ENCODE results near the gene ELMO1.
"Not testable (repeated sequence)": the region's sequence is repeated elsewhere in the genome, so short reads cannot be mapped to it uniquely, and the experiment has no call there.

The ELMO1 gene

DNA sequence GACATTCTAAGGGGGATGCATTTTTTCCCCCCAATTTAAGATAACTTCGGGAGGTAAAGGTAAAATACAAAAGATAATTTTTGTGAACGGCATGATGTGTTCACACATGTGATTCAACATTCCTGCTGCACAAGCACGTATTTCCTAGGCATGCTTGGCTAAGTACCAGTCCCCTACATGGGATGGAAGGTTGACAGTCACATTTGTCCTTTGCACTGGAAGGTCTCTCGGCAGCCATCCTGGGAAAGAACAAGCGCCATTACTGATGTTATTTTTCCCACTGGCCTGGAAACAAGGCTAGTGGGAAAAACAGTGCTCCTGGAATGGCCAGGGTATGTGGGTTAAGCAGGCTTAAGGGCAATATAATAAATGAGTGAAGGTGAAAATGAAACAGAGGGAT, 448.2 kb downstream of the ELMO1 start:
- no peak for DNase-seq

DNA sequence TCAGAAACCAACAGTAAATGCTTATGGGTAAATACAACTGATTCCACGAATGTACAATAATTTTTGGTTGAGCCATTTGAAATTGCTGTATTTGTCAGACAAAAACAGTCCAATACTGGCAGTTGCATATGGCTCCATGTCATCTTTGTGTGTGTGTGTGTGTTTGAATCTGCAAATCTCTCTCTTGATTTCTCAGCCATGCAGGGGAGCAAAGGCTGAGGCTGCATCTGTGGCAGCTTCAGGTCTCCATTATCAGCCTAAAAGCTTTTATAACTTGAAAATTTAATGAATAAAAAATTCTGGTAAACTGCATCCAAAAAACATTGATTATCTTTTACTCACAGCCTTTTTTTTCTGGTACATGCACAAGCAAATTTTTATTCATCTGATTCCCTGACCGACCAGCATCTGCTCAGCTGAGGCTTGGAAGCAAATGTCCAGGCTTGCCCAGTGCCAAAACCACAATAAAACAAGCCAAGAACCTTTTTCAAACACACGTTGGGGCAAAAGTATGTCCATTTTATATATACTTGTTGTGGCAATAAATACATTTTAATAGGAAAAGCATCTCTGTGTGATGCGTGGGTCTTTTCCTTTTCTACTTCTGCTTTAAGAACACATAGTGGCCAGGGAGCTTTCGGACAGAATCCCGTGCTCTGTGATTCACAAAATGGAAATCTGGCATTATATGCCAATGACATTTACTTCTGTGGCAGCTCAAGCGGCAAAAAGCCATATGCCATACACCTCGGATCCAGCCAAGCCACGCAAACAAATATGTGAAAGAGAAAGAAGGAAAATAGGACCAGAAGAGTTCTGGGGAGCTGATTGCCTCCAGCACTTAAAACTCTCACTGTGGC, 448.8 kb downstream of the ELMO1 start:
- no peak for DNase-seq

DNA sequence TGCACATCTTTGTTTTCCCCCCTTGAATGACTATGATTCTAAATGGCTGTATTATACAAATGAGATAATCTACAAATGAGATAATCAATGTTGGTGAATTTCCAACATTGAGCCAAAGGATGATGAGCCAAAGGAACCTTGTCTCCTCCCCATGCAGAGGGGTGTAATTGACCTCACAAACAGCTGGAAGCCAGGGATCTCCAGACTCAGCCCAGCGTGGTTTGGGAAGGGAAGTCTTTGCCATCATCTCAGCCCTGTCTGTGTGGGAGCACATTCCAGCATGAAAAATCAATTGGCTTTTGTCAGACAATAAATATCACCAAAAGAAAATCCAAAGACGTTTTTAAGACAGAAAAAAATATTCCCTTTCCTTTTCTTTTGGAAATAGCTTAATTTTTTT, 452.9 kb downstream of the ELMO1 start:
- DNase-seq = no peak

DNA sequence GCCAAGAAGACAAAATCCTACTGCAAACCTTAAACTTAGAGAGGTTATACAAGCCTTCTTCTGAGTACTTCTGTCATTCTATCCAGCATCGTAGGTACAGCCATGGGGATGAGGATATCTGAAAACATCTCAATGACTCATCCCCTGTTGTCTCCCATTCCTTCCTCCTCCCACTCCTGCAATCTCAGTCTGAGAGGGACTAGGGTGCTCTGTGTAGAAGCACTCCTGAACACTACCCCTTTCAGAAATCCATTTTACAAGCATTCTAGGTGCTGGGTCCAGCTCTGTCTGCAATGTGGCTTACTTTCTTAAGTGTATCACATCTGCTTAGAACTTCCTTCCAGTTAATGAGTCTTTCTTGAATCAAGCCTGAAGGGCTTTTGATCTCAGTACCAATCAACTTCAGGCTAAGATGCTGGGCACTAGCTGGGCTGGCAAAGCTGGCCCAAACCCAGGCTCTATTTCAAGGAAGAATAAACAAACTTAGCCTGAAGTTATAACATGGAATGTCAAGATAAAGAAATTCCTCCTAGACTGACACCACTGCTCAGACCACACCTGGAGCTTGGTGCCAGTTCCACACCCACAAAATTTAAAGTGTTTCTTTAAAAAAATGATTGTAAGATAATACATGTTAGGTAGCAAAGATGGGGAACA, 454.1 kb downstream of the ELMO1 start:
- no peak for DNase-seq

DNA sequence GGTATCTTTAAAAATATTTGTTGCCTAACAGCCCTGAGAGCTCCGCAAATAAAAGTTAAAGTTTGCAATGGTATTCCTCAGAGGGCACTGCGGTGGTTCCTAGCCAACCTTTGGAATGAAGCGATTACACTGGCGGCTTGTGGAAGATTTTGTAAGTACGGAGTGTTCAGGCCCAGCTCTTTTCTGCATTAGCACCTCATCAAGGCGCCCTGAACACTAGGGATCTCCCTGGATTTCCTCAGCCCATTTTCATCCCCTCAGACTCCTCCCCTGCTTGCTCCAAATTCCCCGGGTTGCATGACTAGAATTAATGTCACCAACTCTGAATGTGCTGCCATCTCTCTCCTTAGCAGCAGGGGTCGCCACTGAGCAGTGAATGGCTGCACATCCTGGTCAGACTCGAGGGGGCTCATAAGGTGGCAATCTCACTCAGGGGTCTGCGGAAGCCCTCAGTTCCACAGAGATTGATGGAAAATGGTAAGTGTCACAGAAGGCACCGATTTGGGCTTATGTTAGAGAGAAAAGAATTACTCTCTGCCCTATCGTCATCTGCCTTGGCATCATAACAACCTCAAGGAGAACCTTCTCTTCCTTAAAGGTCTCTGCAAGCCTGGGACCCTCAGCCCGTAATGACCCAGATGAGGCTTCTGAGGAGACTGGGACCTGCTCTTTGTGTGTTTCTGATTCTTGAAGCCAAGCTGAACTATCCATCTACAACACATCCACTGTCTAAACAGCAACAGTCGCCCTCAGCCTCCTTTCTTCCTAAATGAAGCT, 461.5 kb downstream of the ELMO1 start:
- DNase-seq = peak; percentile 55

DNA sequence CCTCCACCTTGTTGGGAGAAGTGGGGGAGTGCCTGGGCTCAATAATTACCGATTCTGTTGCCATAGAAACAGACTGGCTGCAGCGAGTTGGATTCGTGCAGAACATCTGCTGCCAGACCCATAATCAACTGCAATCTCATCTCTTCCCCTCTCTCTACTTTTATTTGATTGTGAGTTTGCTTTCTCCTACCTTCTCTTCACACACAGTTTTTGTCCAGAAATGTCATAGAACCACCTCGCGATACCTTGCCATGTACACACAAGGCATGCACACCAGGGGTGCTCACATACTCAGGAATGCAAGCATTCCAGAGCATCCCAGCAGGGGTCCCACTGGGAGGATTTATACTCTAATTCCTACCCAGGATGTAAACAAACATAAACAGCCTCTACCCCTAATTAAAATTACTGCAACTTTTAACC, 462.1 kb downstream of the ELMO1 start:
- peak; percentile 26 for DNase-seq

DNA sequence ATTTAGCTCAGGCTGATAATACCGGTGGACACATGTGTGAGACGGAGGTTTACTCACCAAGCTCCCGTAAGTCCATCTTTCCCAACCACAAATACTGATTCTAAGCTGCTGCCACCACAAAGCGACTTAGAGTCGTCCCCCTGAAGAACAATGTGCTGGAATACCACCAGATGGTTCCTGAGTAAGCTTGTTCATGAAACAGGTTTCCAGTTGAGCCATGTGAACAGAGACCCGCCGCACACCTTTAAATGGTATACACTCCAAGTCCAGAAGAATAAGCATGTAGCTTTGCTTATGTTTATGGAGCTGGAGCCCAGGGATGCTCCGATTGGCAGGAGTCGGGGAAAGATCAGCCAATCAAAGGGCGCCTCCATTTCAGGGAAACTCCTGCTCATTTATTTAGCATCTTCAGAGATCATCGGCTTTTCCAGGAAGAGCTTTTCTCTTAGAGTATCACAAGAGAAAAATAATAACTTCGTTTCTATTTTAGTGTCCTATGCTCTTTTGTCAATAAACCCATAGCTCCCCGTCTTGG, 462.7 kb downstream of the ELMO1 start:
- no peak for DNase-seq

DNA sequence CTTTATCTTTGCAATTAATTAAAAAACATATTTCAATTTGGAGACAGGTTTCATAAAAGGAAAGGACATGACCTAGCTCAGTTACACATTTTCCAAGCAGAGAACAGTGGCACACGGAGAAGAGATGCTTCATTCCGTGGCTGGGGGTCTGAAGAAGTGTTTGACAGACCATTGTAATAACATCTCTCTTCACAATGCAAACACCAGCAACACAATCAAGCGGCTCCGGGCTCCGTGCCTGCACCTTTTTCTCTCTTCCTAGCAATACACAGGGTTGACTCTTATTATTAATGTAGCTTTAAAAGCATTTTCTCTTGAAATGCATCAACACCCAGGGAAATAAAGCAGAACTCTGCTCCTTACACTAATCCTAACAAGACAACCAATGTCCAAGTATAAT, 463.3 kb downstream of the ELMO1 start:
- DNase-seq = no peak

DNA sequence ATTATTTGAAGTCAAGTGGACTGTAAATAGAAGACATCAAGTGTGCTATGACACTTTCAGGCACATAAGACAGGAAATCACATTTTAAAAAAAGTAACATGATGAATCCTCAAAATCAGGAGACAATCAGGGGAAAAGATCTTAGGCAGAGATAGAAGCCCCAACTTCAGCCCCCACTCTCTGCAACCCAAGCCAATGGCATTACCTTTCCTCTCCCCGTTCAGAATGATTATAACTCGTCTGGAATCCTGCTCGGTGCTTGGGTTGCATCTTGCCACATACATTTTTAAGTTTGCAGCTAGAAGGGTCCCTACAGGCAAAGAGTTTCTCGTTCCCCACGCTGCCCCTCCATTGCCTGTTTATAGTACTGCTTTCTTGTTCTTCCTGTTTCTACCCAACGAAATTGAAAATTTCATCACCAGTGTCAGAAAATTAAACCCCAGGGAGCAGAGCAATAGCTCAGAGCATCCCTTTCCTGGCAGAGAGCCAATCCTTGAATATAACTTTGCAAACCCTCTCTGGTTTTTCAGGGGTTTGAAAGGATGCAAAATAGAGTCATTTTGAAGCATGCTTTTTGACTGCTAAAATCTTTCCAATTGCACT, 463.9 kb downstream of the ELMO1 start:
- DNase-seq = no peak

DNA sequence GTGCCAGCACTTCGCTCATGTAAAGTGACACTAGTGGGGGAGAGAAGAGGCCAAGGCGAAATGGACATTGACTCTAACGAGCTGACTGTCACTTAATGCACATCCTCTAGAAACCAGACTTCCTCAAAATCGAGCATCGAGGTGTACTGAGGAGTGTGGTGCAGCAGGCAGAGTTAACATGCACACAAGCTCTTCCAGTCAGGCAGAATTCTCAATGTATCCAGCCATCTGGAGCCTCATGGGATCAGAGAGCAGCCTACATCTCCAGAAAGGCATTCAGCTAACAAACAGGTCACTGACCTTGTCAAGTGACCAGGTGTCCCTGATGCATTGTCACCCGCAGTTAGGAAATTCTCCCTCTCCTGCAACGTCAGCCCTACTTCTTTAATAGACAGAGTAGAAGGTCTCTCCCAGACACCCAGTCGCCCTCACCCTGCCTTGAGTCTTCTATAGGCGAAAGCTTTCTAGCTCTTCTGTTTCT, 464.6 kb downstream of the ELMO1 start:
- DNase-seq = no peak

DNA sequence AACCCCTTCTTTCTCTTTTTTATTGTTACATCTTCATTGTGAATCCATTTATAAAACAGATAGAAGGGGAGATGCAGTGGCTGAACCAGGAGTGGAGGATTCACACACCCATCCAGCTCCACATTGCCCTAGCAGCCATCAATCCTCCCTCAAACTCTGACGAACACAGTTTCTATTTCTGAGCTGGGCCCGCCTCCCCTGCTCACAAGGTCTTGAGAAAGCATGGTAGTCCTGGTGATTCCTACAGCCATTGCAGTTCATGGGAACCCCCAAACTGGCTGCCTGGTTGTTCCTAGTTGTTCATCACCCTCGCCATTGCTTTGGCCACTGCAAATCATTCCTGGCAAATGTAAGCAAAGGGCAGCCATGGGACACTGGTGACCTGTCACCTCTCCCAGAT, 465.9 kb downstream of the ELMO1 start:
- DNase-seq = no peak

DNA sequence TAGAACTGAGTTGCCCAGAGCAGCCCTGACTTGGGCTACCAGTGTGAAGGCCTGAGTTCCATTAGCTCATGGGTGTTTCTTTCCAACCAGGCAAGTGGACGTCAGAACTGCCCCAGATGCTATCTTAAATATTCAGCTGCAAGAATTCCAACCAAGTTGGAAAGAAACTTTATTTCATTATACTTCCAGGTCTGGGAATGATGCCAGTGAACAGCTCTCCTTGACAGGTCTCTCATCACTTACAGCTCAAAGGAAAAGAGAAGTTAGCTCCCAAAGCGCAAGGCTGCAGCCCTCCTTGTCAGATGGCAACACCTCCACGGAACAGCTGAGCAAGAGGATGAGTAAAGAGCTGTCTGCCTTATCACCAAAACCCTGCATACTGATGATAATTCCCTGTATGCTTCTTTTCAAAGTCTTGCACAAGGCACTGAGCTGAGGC, 468.8 kb downstream of the ELMO1 start:
- DNase-seq = no peak

DNA sequence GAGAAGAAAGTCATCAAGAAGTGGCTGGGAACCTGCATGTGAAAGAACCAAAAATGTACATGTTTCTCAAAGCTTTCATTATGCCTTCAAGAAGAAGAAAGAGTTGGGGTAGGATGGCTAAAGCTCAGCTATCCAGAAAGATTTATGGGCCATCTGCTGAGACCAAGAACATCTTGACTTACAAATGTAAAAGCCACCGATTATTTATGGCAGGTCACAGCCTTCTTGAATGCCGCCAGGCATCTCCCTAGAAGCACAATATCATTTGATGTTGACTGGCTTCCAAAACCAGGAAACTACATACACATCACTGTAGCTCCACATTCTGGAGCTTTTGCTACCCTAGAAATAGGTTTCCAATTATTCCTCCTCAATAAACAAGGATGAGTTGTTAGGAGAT, 470.2 kb downstream of the ELMO1 start:
- no peak for DNase-seq

DNA sequence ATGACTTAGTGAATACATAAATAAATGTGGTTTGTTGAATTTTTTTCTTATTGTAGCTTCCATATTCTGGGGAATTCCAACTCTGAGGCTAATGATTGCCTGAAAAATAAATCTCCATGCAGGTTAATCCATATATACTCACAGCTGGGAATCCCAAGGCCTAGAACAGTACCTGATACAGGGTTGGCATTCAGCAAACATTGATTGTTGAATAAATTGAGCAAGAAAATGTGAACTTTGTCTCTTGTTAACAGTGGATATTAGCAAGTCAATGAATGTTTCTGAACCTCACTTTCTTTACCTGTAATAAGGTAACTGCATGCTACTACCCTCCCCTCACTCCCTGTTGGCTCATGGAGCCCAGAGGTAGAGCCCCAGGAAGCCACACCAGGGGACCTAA, 470.8 kb downstream of the ELMO1 start:
- DNase-seq = no peak

DNA sequence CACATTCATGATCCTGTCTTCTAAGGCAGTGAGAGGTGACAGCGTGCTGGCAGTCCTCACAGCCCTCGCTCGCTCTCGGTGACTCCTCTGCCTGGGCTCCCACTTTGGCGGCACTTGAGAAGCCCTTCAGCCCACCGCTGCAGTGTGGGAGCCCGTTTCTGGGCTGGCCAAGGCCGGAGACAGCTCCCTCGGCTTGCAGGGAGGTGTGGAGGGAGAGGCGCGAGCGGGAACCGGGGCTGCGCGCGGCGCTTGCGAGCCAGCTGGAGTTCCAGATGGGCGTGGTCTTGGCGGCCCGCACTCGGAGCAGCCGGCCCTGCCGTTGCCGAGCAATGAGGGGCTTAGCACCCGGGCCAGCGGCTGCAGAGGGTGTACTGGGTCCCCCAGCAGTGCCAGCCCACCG, 475.1 kb downstream of the ELMO1 start:
- not testable (repeated sequence) for DNase-seq

DNA sequence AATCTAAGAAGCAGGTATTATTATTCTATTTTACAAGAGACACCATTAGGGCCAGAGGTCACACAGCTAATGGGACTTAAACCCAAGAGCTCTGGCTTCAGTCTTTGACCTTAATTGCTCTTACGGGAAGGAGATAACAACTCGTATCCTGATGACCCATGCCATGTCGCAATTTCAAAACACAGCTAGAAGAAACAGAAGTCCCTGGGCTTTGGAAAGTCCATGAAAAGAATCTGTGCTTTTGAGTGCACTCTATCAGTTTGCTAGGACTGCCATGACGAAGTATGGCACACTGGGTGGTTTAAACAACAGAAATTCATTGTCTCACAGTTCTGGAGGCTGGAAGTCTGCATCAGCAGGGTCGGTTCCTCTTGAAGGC, 476.5 kb downstream of the ELMO1 start:
- DNase-seq = no peak

DNA sequence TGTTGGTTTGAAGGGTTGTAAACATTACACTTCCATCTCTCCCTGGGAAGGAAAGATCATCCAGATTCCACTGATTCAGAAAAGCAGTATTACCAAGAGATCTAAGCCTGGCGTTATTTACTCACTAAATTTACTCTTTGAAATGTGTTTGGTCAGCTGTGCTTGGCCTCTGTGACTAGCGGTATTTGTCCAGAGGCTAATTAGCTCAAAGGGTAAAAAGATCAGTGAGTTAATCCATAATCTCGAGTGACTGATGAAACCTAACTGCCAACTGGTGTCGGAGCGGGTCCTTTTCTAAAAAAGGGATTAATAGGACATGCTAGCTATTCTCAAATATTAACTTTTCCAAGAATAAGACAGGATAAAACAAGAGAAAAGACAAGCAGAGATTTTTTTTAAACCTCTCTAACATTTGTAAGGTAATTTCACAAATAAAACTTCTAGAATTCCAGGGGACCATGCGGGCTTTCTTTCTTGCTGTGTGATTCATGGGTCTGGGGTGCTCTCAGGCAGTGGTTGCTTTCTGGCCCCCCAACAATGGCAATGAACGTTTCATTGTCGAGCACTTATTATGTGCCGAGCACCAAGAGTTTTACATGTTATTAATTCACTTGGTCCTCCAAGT, 477.0 kb downstream of the ELMO1 start:
- DNase-seq = no peak

DNA sequence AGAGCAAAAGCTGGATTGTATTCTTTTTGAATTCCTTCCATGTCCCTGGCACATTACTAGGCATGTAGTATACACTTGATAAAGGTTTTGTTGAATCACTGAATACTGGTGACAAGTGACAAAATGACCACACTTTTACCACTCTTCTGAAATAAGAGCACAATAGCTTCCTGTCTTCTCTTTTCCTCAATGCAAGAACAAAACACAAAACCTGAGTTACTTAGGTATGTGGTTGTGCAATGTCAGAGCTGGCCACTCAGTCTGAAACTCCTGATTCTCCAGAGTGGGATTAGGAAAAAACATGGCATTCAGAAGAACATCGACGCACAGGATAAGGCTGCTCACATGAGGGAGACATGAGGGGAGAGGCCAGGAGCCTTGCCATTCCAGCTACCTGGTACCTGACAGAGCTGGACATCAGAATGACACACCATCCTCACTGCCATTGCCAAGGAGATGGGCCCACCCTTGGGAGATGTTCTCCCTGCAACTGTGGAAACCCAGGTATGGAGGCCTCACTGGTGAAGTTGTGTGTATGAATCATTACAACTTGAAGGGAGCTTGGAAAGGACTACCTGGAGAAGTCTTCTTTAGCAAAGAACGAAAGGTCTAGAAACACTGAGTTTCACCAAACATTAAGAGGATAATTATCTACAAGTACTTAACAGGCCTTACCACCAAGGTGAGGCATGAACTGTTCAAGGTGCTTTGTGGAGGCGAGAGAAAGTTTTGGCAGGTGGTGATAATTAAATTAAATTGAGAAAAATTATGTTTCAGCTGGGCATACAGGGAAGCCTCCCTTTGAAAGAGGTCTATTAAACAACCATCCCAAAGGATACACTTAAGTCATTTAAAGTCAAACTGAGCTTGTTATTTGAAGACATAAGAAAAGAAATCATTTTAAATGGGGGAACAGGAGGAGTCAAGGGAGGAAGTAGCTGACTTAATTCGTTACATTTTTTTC, 477.8 kb downstream of the ELMO1 start:
- no peak for DNase-seq

DNA sequence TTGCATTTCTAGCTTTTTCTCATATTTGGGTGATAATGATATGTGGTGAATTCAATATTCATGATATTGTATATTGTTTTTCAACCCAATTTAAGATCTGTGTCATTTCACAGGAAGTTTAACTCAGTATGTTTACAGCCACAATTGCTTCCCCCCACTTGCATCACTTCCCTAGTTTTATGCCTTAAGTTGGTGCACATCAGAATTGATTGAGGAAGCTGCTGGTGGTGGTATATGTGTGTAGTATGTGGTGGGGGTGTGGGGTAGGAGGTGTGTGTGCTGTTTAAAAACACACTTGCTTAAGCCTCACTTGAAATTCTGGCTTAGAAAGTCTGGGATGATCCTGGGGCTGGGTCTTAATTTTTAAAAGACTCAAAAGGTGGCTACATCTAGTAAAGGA, 479.3 kb downstream of the ELMO1 start:
- DNase-seq = no peak

DNA sequence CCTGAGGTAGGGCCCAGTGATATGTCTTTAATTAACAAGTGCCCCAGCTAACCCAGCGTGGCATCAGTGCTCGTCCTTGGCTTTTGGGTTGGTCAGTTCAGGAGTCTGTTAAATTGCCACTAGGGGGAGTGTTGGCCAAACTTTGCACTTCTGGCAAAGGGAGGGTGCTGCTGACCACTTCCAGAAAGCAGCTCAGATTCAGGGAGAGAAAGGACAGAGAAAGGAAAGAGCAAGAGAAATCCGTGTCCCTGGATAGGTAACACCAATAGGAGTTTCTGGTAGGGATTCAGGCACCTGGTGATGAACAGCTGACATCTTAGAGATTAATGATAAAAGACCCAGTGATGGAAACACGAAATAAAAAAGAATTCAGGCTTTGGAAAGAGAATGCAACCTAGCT, 481.3 kb downstream of the ELMO1 start:
- DNase-seq = peak; percentile 65

DNA sequence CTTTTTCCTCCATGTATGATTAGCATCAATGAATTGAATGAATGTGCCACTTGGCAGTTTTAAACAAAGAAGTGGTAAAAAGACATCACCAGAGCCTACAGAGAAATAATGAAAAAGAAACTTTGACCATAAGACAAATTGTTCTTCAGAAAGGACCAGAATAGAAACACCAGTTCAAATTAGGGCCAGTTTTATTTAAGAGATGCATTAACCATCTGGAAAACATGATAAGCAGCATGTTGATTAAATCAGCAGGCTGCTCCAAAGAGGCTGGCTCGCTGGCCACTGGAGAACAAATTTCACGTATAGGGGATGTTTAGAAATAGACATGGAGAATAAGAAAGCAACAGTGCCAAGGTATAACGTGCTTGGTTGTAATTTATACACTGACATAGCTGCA, 482.0 kb downstream of the ELMO1 start:
- no peak for DNase-seq

Measured in fibroblast of skin of scalp (primary cell).